Thoracic aorta (tissue), 2 donors: ENCODE data around the gene STRIT1. TPM values are rescaled to one million over a fixed set of nuclear protein-coding genes. Genes with fewer than 3 reads are reported as not detected.

Source experiments
- ATAC-seq: fragments of 150-250 bp; one replicate; pipeline ENCODE4 v1.8.0; 2017; ENCODE audit warnings: low read depth; ENCODE audit not compliant: insufficient number of reproducible peaks, low FRiP score
- DNase-seq: peaks from one replicate; pipeline ENCODE4 v3.0.0-alpha.2; 2020; ENCODE audit warnings: low spot score
- H3K27ac ChIP-seq, 2 donors: fragments of 200-600 bp; sonication (generic); 1 replicate in 1 of 2; 2 replicates in 1 of 2; pipeline ENCODE4 v1.5.1; 2016; ENCODE audit warnings: mild to moderate bottlenecking in 2 of 2, moderate library complexity in 2 of 2
- H3K27me3 ChIP-seq: fragments of 200-600 bp; sonication (generic); replicated peaks from 2 replicates; pipeline ENCODE4 v1.6.0; 2016; ENCODE audit warnings: mild to moderate bottlenecking; ENCODE audit not compliant: insufficient read depth
- H3K36me3 ChIP-seq: fragments of 200-600 bp; sonication (generic); one replicate; pipeline ENCODE4 v1.5.1; 2016
- H3K4me1 ChIP-seq, 2 donors: fragments of 200-600 bp; sonication (generic); 1 replicate in 1 of 2; 2 replicates in 1 of 2; pipeline versions ENCODE4 v1.5.1 to v1.6.0; 2016; ENCODE audit warnings: low read depth in 2 of 2, mild to moderate bottlenecking in 1 of 2; ENCODE audit not compliant: control insufficient read depth in 1 of 2
- H3K4me3 ChIP-seq: fragments of 200-600 bp; sonication (generic); 2 replicates; pipeline ENCODE4 v1.5.1; 2016; ENCODE audit warnings: mild to moderate bottlenecking
- H3K9me3 ChIP-seq: fragments of 200-600 bp; sonication (generic); 2 replicates; pipeline ENCODE4 v1.5.1; 2016
- total RNA-seq, 2 donors: library from RNA; depleted of rRNA; stranded (reverse); fragments of >200 nt; gene quantifications; one replicate each; pipeline versions ENCODE4 v1.1.0 to v1.2.3, GENCODE V29; 2016
- TF ChIP-seq, protein P1 (sequence below): fragments of 200-600 bp; sonication (generic); IDR thresholded peaks from one replicate; pipeline ENCODE4 v1.5.1; 2019; ENCODE audit warnings: antibody characterized with exemption

The STRIT1 gene
- total RNA-seq, 2 donors from 2014 or later = not detected

DNA sequence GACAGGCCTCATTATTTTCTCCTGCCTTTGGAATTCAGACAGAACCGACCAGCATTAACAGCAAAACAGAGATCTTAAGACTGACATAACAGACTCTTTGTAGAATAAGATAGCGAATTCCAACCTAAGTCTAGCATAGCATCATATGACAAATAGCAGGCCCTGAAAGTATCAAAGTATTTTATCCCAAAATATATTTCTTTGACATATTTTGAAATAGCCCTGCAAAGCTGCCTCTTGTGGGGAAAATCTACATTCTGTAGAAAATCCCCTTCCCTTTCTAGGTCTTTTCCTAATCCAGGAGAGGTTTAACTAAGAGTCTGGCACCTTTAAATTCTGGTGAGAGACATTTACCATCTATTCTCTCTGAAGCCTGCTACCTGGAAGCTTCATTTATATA is 34.4 kb upstream of the STRIT1 start:
- H3K27me3 ChIP-seq = no peaks in the 10 kb centered on the region
- TF ChIP-seq, protein P1, sequence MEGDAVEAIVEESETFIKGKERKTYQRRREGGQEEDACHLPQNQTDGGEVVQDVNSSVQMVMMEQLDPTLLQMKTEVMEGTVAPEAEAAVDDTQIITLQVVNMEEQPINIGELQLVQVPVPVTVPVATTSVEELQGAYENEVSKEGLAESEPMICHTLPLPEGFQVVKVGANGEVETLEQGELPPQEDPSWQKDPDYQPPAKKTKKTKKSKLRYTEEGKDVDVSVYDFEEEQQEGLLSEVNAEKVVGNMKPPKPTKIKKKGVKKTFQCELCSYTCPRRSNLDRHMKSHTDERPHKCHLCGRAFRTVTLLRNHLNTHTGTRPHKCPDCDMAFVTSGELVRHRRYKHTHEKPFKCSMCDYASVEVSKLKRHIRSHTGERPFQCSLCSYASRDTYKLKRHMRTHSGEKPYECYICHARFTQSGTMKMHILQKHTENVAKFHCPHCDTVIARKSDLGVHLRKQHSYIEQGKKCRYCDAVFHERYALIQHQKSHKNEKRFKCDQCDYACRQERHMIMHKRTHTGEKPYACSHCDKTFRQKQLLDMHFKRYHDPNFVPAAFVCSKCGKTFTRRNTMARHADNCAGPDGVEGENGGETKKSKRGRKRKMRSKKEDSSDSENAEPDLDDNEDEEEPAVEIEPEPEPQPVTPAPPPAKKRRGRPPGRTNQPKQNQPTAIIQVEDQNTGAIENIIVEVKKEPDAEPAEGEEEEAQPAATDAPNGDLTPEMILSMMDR = no peak
- ATAC-seq (no peak), DNase-seq (no peak)
- H3K4me1 ChIP-seq = no peaks in the 10 kb centered on the region
- no peak overlapping the region for H3K27ac ChIP-seq
- H3K4me3 ChIP-seq = no peak overlapping the region
- H3K9me3 ChIP-seq = no peaks in the 10 kb centered on the region
- no peaks in the 10 kb centered on the region for H3K36me3 ChIP-seq

DNA sequence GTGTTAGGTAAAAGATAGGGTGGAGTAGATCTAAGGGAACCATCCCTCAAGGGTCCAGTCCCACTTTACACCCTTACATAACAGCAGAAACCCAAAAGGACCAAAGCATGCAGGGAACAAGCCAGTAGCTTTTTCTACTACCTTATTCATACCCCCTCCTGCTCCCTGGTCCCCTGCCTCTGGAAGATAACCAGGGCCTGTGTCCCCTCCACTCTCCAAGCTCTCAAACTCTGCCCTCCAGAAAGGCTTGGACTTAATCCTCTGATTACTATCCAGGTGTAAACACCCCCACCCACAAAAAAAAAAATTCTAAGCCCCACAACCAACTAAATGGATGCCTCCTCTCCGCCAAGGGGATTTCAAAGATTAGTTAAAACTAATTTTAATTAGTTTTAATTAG is 33.9 kb upstream of the STRIT1 start:
- H3K36me3 ChIP-seq = no peaks in the 10 kb centered on the region
- H3K4me1 ChIP-seq = no peaks in the 10 kb centered on the region
- no peaks in the 10 kb centered on the region for H3K27me3 ChIP-seq
- no peak overlapping the region for H3K4me3 ChIP-seq
- no peak overlapping the region for H3K27ac ChIP-seq
- DNase-seq = no peak
- ATAC-seq = no peak
- H3K9me3 ChIP-seq = no peaks in the 10 kb centered on the region
- TF ChIP-seq, protein P1 = no peak

DNA sequence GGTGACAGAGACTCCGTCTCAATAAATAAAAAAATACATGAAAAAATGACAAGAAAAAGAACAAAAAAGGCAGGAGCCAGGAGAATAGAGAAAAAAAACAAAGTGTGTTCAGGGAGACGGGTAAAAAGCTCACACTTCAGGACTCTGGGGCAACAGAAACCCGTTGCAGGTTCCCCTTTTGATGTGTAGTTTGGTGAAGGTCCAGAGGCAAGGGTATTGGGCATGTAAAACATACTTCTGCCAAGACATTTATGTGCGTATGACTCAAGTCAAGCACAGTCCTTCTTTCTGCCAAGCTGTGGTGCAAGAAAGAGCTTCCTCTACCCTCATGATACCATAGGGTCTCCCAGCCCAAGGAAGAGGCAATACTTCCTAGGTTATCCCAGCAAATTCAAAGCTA is 33.4 kb upstream of the STRIT1 start:
- no peak for ATAC-seq
- DNase-seq = no peak
- Histone ChIP-seq H3K4me3 (no peak overlapping the region), H3K9me3 (no peaks in the 10 kb centered on the region), H3K27me3 (no peaks in the 10 kb centered on the region), H3K27ac (no peak overlapping the region), H3K36me3 (no peaks in the 10 kb centered on the region), H3K4me1 (no peaks in the 10 kb centered on the region)
- TF ChIP-seq, protein P1 = no peak

DNA sequence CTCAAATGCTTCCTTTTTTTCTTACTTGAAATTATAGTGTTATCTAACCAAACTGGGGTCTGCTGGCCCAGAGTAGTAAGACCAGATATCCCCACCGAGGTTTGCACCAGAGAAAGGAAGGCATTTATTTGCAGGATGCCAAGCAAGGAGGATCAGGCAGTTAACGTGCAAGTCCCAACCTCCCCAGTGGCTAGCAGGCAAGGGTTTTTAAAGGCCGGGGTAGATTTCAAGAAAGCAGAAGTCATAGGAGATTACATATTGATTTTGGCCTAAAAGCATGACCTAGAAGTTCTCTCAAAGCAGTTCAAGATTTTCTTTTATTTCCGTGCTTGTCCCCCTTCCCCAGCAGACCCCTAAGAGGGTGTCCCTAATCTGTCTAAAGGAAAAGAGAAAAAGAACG is 32.8 kb upstream of the STRIT1 start:
- TF ChIP-seq, protein P1 = no peak
- H3K27me3 ChIP-seq = no peaks in the 10 kb centered on the region
- H3K9me3 ChIP-seq = no peaks in the 10 kb centered on the region
- H3K36me3 ChIP-seq = no peaks in the 10 kb centered on the region
- no peak overlapping the region for H3K27ac ChIP-seq
- no peaks in the 10 kb centered on the region for H3K4me1 ChIP-seq
- DNase-seq (no peak), ATAC-seq (no peak)
- H3K4me3 ChIP-seq = no peak overlapping the region

DNA sequence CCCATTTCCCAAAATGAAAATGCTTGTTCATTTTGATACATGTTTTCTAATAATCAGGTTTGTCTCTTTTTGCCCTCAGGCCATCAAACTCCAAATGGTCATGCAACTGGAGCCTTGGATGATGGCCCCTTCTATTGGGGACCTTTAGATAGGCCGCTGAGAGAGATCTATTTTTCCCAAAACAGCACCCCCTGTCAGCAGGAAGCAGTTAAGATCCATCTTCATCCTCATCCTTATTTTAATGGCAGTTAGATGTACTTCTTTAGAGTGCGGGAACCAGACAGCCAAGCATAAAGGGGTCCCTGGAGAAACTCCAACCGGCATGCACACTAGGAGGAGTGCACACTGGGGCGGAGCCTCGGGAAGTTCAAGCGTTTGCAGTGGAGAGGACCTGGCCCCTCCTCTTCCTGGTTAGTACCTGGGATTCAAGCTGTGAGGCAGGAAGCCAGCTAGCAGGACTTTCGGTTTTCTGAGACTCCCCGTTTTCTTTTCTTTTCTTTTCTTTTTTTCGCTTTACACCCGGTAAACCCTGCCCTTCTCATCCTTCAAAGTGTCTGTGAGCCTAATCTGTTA is 31.9 kb upstream of the STRIT1 start:
- DNase-seq (no peak), ATAC-seq (no peak)

More for the DNA sequence above, 31.9 kb upstream of the STRIT1 start:
- no peaks in the 10 kb centered on the region for H3K27me3 ChIP-seq
- H3K36me3 ChIP-seq = no peaks in the 10 kb centered on the region
- no peaks in the 10 kb centered on the region for H3K4me1 ChIP-seq
- H3K4me3 ChIP-seq = peak overlapping the region; percentile 39
- TF ChIP-seq, protein P1 = no peak
- H3K9me3 ChIP-seq = no peaks in the 10 kb centered on the region
- no peak overlapping the region for H3K27ac ChIP-seq
